ENCODE data around the gene UBE2I.

The UBE2I gene

DNA sequence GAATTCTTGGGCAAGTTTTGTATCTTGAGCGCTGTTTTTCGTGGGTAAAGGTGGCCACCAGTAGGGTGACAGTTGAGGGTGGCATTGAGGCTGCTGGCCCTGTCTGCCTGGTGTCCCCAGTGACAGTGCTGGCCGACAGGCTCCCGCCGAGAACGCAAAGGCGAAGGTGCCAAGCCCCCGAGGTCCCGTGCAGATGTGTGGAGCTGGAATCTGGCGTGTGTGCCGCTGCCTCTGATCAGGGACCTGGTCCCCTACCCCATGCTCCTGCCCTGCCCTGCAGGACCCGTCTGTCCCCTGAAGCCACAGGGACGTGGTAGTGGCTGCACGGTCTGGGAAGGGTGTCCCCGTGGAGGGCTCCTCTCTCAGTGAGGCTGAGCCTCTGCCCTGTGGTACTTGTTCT, 3.5 kb downstream of the UBE2I start:
- H3K27ac ChIP-seq: no peak overlapping the region
- TF ChIP-seq, protein P1, sequence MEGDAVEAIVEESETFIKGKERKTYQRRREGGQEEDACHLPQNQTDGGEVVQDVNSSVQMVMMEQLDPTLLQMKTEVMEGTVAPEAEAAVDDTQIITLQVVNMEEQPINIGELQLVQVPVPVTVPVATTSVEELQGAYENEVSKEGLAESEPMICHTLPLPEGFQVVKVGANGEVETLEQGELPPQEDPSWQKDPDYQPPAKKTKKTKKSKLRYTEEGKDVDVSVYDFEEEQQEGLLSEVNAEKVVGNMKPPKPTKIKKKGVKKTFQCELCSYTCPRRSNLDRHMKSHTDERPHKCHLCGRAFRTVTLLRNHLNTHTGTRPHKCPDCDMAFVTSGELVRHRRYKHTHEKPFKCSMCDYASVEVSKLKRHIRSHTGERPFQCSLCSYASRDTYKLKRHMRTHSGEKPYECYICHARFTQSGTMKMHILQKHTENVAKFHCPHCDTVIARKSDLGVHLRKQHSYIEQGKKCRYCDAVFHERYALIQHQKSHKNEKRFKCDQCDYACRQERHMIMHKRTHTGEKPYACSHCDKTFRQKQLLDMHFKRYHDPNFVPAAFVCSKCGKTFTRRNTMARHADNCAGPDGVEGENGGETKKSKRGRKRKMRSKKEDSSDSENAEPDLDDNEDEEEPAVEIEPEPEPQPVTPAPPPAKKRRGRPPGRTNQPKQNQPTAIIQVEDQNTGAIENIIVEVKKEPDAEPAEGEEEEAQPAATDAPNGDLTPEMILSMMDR (IDR thresholded peaks at IDR 0.05): no peak
- TF ChIP-seq ZFX (IDR thresholded peaks at IDR 0.05; ENCODE audit: borderline replicate concordance): no peak

DNA sequence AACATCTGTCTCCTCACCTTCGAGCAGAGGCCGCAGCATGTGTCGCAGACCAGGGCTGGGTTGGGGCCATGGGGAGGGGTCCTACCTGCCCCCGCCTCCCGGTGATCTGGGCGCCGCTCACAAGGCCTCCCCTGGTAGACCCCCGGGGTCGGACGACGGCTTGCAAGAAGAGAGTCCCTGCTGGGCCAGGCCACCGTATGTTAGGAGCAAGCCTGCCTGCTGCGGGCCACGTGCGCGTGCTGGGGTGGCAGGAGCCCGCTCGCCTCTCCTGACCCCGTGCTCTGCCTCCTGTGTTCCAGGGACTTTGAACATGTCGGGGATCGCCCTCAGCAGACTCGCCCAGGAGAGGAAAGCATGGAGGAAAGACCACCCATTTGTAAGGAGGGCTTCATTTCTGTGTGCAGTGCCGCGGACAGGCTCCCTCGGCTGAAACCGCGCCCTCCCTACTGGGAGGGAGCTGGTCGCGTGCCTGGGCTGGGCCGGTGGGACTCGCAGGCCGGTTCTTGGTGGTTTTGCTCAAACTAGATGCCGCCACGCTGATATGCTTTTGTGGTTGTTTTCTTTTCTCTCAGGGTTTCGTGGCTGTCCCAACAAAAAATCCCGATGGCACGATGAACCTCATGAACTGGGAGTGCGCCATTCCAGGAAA, 4.4 kb downstream of the UBE2I start:
- no peak overlapping the region for H3K27ac ChIP-seq
- TF ChIP-seq, protein P1 (IDR thresholded peaks at IDR 0.05): no peak
- no peak for TF ChIP-seq ZFX (IDR thresholded peaks at IDR 0.05; ENCODE audit: borderline replicate concordance)

DNA sequence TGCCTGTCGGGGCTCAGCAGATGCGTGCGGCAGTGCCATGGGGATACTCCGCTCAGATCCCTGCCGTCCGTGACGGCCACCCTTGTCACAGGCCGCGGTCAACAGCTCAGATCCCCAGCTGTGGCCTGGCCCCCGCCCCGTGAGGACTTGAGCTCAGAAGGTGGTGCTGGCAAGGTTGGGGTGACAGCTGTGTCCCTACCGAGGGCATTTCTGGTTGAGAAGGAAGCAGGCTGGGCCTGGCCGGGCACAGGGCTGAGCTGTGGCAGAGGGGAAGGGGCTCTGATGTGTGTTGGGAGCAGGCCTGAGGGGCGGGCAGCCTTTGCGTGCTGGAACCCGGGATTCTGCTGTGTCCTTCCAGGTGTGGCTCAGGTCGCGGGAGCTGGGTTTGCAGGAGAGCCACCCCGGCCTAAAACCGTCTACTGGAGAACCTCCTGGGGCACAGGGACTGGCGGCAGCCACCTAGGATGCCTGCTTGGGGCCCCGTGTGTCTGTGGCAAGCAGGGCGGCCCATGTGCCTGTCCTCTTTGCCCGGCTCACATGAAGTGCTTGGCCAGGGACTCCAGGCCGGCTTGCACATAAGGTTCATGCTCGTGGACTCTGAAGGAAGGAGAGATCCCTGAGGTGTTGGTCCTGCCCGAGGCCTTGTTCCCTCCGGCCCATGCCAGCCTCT, 5.1 kb downstream of the UBE2I start:
- no peak overlapping the region for H3K27ac ChIP-seq
- TF ChIP-seq, protein P1 (IDR thresholded peaks at IDR 0.05): no peak
- TF ChIP-seq ZFX (IDR thresholded peaks at IDR 0.05; ENCODE audit: borderline replicate concordance): no peak

DNA sequence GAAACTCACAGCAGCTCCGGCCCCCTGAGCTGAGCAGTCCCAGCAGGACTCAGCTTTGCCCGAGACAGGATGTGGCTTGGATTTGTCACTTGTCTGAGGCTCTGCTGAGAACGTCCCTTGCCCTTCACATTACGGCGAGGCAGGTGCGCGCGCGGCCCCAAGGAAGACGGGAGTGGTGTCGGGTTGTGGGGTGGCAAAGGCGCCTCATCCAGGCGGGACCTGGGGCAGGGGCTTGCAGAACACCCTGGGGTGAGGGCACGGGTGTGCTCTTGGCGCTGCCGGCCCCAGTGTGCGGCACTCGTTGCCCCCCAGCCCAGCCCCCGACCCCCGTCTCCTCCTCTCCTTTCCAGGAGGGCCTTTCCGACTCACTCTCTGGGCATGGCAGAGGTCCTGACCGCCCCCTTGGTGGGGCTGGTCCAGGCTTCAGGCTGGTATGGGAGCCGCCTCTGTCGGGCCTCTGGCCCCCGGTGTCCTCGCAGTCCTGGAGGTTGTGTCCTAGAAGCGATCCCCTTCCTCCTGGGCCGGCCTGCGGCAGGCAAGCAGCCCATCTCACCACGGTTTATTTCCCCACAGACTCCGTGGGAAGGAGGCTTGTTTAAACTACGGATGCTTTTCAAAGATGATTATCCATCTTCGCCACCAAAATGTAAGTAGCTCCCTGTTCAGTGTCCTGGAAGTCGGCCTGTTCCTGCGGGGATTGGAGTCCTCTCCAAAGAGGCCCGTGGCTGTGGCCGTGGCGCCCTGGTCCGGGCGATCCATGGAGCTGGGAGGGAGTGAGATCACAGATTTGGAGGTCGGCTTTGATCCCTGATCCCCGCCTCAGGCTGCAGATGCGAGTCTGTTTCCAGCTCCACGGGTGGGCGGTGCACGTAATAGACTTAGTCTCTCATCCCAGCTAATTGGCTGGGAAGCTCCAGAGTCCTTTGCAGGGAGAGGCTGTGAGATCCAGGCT, 5.9 kb downstream of the UBE2I start:
- H3K27ac ChIP-seq: no peak overlapping the region
- no peak for TF ChIP-seq ZFX (IDR thresholded peaks at IDR 0.05; ENCODE audit: borderline replicate concordance)
- TF ChIP-seq, protein P1 (IDR thresholded peaks at IDR 0.05): no peak

DNA sequence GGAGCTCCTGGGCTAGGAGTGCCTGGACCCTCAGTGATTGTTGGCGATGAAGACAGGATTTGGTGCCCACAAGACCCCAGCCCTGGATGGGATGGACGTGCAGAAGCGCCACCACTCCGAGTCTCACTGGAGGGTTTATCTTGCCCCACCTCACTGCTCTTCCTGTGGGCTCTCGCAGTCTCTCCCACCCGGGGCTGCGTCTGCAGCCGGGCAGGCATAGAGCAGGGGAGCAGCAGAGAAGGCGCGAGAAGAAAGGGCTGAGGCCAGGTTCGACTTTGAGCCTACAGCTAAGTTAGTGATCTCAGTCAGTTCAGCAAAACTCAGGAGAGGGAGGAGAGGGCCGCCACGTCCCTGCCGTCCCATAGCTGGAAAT, 6.6 kb downstream of the UBE2I start:
- H3K27ac ChIP-seq: no peak overlapping the region
- no peak for TF ChIP-seq ZFX (IDR thresholded peaks at IDR 0.05; ENCODE audit: borderline replicate concordance)
- TF ChIP-seq, protein P1 (IDR thresholded peaks at IDR 0.05): no peak

DNA sequence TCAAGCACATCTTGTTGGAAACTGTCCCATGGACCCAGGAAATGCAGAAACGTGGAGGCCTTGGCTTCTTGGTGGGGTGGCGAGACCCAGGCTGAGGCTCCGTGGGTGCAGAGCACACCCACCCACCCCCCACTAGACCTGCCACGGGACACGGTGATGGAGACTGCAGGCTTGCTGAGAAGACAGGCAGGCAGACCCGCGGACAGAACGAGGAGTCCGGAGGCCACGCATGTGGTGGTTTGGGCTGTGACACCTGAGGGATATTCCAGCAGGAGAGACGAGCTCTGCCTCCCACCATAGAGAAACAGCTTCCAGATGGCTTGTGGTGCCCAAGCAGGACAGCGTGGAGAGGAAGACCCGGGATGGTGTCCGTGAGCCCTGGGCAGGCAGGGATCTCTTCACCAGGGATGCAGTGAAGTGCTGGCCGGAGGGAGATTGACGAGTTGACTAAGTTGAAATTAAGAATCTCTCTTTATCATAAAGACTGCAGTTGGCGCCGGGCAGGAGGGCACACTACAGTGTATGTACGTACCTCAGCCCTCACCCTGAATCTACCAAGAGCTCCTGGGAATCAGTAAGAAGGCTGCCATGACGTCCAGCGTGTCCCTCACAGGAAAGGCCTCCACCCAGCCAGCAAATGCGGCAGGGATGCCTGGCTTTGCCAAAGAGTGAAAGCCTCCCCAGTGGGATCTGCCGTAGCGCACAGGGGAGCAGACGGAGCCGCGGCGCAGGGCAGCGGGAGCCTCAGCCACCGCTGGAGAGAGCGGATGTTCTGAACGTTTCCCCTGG, 8.2 kb downstream of the UBE2I start:
- TF ChIP-seq, protein P1 (IDR thresholded peaks at IDR 0.05): no peak
- no peak for TF ChIP-seq ZFX (IDR thresholded peaks at IDR 0.05; ENCODE audit: borderline replicate concordance)
- H3K27ac ChIP-seq: no peak overlapping the region
